ENCODE data around the gene SLC22A23. TPM values are rescaled to one million over a fixed set of nuclear protein-coding genes. Genes with fewer than 3 reads are reported as not detected.
A peak's percentile ranks its signal among the peaks of the same experiment; 100 is the strongest.

SLC22A23 gene
- total RNA-seq, 4 donors from 2014 or later = 26.6 to 42.6 (median 37.6) TPM

DNA sequence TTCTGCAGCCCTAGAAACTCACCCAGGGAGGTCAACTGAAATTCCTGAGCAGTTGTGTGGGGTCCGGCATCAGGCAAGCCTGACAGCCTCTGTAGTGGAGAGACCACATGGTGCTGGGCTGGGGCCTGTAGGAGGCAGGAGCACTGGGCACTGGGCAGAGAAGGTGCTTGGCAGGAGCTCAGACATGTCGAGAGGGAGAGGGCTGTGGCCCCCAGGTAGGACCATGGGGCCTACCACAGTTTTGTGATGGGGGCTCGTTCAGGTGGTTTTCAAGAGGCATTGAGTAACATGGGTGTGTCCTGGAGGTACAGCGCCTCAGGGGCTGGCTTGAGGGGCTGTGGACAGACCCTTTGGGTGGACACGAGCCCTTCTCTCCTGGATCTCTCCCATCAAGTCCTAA is 15.9 kb downstream of the SLC22A23 start:
- H3K27me3 ChIP-seq = no peaks in the 10 kb centered on the region
- H3K36me3 ChIP-seq = peaks cover 0 to 8% (median 0%) of the 10 kb centered on the region in 3 donors
- no peak for DNase-seq
- no peaks in the 10 kb centered on the region for H3K9me3 ChIP-seq
- intact Hi-C loops (cut with DNase I) = loop anchor here (10.0 kb wide), 2 partner anchors 156 to 284 kb away; no protein-coding TSS in a partner anchor
- no peak overlapping the region for H3K27ac ChIP-seq
- peaks cover 11 to 40% (median 15%) of the 10 kb centered on the region in 3 donors for H3K4me1 ChIP-seq
- no peak overlapping the region for H3K4me3 ChIP-seq
- 91 to 100% methylated on average over 1 to 3 of the region's 5 CpGs for WGBS, 2 donors
- TF ChIP-seq POLR2A (IDR thresholded peaks at IDR 0.05) = no peak
- TF ChIP-seq, protein P1, sequence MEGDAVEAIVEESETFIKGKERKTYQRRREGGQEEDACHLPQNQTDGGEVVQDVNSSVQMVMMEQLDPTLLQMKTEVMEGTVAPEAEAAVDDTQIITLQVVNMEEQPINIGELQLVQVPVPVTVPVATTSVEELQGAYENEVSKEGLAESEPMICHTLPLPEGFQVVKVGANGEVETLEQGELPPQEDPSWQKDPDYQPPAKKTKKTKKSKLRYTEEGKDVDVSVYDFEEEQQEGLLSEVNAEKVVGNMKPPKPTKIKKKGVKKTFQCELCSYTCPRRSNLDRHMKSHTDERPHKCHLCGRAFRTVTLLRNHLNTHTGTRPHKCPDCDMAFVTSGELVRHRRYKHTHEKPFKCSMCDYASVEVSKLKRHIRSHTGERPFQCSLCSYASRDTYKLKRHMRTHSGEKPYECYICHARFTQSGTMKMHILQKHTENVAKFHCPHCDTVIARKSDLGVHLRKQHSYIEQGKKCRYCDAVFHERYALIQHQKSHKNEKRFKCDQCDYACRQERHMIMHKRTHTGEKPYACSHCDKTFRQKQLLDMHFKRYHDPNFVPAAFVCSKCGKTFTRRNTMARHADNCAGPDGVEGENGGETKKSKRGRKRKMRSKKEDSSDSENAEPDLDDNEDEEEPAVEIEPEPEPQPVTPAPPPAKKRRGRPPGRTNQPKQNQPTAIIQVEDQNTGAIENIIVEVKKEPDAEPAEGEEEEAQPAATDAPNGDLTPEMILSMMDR (IDR thresholded peaks at IDR 0.05) = no peak

DNA sequence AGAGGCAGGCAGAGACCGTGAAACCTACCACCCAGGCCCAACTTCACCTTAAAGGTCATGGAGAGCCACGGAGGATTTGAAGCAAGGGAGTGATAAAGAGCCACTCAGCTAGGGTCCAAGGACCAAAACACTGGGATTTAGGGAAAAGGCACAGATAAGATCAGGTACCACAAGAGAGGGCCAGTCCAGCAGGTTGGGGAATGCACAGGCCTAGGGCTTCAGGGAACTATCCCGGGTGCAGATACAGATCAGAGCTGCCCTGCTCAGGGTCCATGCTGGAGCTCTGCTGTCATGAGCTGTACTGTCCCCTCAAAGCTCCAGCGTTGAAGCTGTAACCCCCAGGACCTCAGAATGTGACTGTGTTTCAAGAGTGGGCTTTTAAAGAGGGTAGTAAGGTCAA is 16.9 kb downstream of the SLC22A23 start:
- Histone ChIP-seq H3K4me3 (no peak overlapping the region), H3K9me3 (no peaks in the 10 kb centered on the region), H3K27ac (no peak overlapping the region), H3K27me3 (no peaks in the 10 kb centered on the region), H3K4me1 (peaks cover 11 to 39% (median 15%) of the 10 kb centered on the region in 3 donors), H3K36me3 (peaks cover 0 to 12% (median 0%) of the 10 kb centered on the region in 3 donors)
- no peak for TF ChIP-seq POLR2A (IDR thresholded peaks at IDR 0.05)
- TF ChIP-seq, protein P1 (IDR thresholded peaks at IDR 0.05) = no peak
- intact Hi-C loops (cut with DNase I) = loop anchor here (10.0 kb wide), 2 partner anchors 155 to 285 kb away; no protein-coding TSS in a partner anchor
- DNase-seq = no peak
- WGBS, 2 donors = 68 to 73% methylated on average over 3 to 4 of the region's 4 CpGs

DNA sequence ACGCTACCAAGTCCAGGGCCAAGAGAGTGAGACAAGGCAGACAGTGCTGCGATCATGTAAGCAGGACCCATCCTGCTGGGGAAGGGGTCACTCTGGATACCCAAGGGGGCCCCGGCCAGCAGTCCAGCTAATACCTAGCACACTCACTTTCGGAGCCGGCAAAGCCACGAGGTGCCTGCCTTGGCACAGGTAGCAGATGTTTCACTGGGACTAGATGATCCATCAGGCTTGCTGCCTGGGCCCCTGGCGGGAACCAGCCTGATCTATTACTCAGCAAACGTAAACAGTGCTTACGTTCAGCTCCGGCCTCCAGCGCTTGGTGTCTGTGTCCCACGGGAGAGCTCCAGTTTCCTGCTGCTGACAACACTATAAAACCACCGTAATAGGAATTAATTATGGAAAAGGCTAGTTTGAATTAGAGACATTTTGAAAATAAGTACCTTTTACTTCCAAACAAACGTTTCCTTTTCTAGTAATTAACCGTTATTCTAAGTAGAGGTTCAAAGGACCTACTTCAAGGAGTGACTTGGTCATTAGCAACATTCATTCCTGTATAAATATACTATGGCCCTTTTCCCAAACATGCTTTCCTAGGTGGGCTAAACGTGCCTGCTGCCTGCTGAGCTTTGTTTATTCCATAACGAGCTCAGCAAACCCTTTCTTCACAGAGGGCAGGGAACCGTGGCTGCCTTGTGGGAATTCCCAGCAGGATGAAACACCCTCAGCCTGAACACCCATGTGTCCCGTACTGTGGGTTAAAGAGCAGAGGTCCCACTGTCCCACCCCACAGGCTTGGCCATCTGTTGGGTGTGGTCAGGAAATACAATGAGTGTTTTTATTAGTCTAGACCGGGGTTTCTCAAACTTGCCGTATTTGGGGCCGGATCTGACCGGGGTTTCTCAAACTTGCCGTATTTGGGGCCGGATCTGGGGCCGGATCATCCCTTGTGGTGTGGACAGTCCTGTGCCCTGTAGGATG is 18.4 kb downstream of the SLC22A23 start:
- TF ChIP-seq, protein P1 (IDR thresholded peaks at IDR 0.05) = no peak
- no peak for TF ChIP-seq POLR2A (IDR thresholded peaks at IDR 0.05)
- Histone ChIP-seq H3K4me1 (peaks cover 11 to 43% (median 16%) of the 10 kb centered on the region in 3 donors), H3K4me3 (no peak overlapping the region), H3K27ac (peak overlapping the region in 3 of 4 donors; percentile 51 to 55 (median 53)), H3K9me3 (no peaks in the 10 kb centered on the region), H3K27me3 (no peaks in the 10 kb centered on the region), H3K36me3 (peaks cover 0 to 12% (median 0%) of the 10 kb centered on the region in 3 donors)
- WGBS, 2 donors = 24 to 45% methylated on average over 18 to 22 of the region's 26 CpGs
- intact Hi-C loops (cut with DNase I) = no loop called here
- no peak for DNase-seq

DNA sequence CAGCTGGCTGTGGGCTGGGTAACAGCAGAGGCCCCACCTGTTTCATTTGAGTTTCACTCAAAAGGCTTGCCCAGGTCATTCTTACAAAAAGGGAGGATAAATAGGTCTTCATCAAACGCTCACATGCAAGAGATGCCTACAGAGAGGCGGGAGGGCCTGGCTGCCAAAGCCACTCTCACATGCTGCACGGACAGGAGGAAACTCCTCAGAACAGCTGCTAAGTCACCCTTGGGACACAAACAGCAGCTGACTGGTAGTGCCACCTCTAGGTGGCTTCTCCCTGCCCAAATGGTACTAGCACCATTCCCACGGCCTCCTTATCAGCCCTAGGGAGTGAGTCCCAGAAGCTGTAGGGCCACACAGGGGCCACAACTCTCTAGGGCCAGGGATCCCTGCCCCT is 23.8 kb downstream of the SLC22A23 start:
- WGBS, 2 donors = 40% methylated on average over 4 of the region's 4 CpGs; no CpG with 5 or more reads in 1 of the 2 donors
- peak overlapping the region; percentile 74 to 88 (median 82) for H3K27ac ChIP-seq
- TF ChIP-seq POLR2A (IDR thresholded peaks at IDR 0.05) = no peak
- TF ChIP-seq, protein P1 (IDR thresholded peaks at IDR 0.05) = peak in 3 of 6 experiments; percentile 14 to 40 (median 18)

DNA sequence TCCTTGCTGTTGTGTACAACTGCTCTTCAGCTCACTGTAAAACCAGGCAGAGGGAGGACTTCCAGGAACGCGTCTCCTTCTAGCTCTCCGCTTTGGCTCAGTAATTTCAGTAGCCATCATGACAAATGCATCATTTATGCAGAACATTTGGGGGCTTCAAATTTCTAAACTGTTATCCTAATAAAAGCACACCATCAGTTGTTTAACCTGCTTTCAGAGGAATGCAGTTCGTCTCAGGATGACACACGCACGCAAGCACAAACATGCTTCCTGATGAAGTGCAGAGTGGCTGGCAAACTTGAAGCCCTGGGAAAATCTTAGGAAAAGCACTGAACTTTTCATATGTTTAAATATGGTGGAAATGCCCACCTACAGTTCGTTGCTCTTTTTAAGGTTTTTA is 24.4 kb downstream of the SLC22A23 start:
- H3K27ac ChIP-seq = peak overlapping the region; percentile 74 to 88 (median 82)
- DNase-seq = no peak

More for the DNA sequence above, 23.8 kb downstream of the SLC22A23 start:
- peaks cover 0 to 12% (median 0%) of the 10 kb centered on the region in 3 donors for H3K36me3 ChIP-seq
- no peak for DNase-seq
- intact Hi-C loops (cut with DNase I) = no loop called here
- H3K4me3 ChIP-seq = peak overlapping the region in 1 of 4 donors; percentile 21
- H3K27me3 ChIP-seq = no peaks in the 10 kb centered on the region
- no peaks in the 10 kb centered on the region for H3K9me3 ChIP-seq
- H3K4me1 ChIP-seq = peaks cover 3 to 70% (median 33%) of the 10 kb centered on the region in 3 donors

More for the DNA sequence above, 24.4 kb downstream of the SLC22A23 start:
- Histone ChIP-seq H3K4me1 (peaks cover 8 to 71% (median 37%) of the 10 kb centered on the region in 3 donors), H3K9me3 (no peaks in the 10 kb centered on the region), H3K4me3 (peak overlapping the region in 1 of 4 donors; percentile 21), H3K27me3 (no peaks in the 10 kb centered on the region), H3K36me3 (peaks cover 0 to 12% (median 0%) of the 10 kb centered on the region in 3 donors)
- intact Hi-C loops (cut with DNase I) = no loop called here
- TF ChIP-seq, protein P1 (IDR thresholded peaks at IDR 0.05) = no peak
- no peak for TF ChIP-seq POLR2A (IDR thresholded peaks at IDR 0.05)
- 41 to 60% methylated on average over 7 of the region's 7 CpGs for WGBS, 2 donors
